Erythroblast (primary cell): Measurements from ENCODE around the gene FADD.

Experiments used
- GATA1 ChIP-seq: IDR thresholded peaks from 2 replicates; pipeline ENCODE4 v1.6.1; 2011; ENCODE audit warnings: low read depth, mild to moderate bottlenecking, control low read depth, low read length, moderate library complexity
- POLR2A ChIP-seq: IDR thresholded peaks from 2 replicates; pipeline ENCODE4 v1.6.1; 2011; ENCODE audit warnings: mild to moderate bottlenecking, low read length

- TF ChIP-seq POLR2A, result no peak
- TF ChIP-seq GATA1, result no peak
Measured at GRCh38 chr11:70192666-70193410, 10.3 kb upstream of the FADD start.
